GM12878 (cell line): ENCODE data around the gene CHAD. TPM values are rescaled to one million over a fixed set of nuclear protein-coding genes. Genes with fewer than 3 reads are reported as not detected.

Experiments
- ATAC-seq: fragments of 200-7000 bp; cut with Tn5 transposase; 3 replicates; pipeline ENCODE4 v1.9.1; 2020; ENCODE audit warnings: mild to moderate bottlenecking, moderate library complexity
- BruUV-seq: library from RNA; stranded (reverse); fragments of 400-500 nt; replicated peaks from 2 replicates; lab custom pipeline; 2021; lab: Mats Ljungman, UMichigan
- CTCF ChIA-PET: fragments of 300-600 bp; sonication (Branson Sonifier 250); formaldehyde crosslinking; extraction: SDS; loops from one replicate; lab custom pipeline; 2021; ENCODE audit warnings: inconsistent platforms; lab: Yijun Ruan, JAX
- POLR2A ChIA-PET: fragments of 350-600 bp; formaldehyde crosslinking; extraction: SDS; loops from one replicate; lab custom pipeline; 2021; ENCODE audit warnings: inconsistent platforms; lab: Charles Lee
- RAD21 ChIA-PET: fragments of 300-600 bp; sonication (Branson Sonifier 250); formaldehyde crosslinking; loops from one replicate; lab custom pipeline; 2023; ENCODE audit warnings: antibody characterized with exemption; ENCODE audit not compliant: unreplicated experiment; lab: Charles Lee
- SMC1A ChIA-PET: fragments of 300-600 bp; sonication (Branson Sonifier 250); formaldehyde crosslinking; loops from one replicate; lab custom pipeline; 2023; ENCODE audit not compliant: unreplicated experiment, uncharacterized antibody; lab: Charles Lee
- DNase-seq: peaks from one replicate; pipeline ENCODE4 v3.0.0-alpha.2; 2011; ENCODE audit warnings: low read depth, low spot score
- FAIRE-seq: peaks from 3 replicates; lab custom pipeline; 2011; peaks lifted over from hg19 to GRCh38; lab: Jason Lieb, UNC
- H2AFZ ChIP-seq: 2 replicates; pipeline ENCODE4 v1.6.0; 2011; ENCODE audit warnings: low read depth, low read length, control low read depth; ENCODE audit not compliant: control insufficient read depth
- H3K27ac ChIP-seq: 2 replicates; pipeline ENCODE4 v1.5.1; 2011; ENCODE audit warnings: control low read depth; ENCODE audit not compliant: control insufficient read depth, insufficient read depth
- H3K27me3 ChIP-seq, 2 experiments: replicated peaks in 1 of 2; 2 replicates each; pipeline versions ENCODE4 v1.6.0 to v1.6.1; 2011; ENCODE audit warnings: low read length in 1 of 2; ENCODE audit not compliant: control insufficient read depth in 2 of 2, insufficient read depth in 2 of 2
- H3K36me3 ChIP-seq, 2 experiments: 2 replicates each; pipeline ENCODE4 v1.5.1; 2011; ENCODE audit warnings: low read length in 1 of 2; ENCODE audit not compliant: control insufficient read depth in 2 of 2, insufficient read depth in 2 of 2
- H3K4me1 ChIP-seq: 2 replicates; pipeline ENCODE4 v1.6.1; 2011; ENCODE audit warnings: mild to moderate bottlenecking, low read length, moderate library complexity, mixed read lengths; ENCODE audit not compliant: control insufficient read depth, insufficient read depth
- H3K4me2 ChIP-seq: 2 replicates; pipeline ENCODE4 v1.6.0; 2011; ENCODE audit warnings: control low read depth; ENCODE audit not compliant: control insufficient read depth, insufficient read depth
- H3K4me3 ChIP-seq: fragments of 200-600 bp; sonication (generic); 2 replicates; pipeline ENCODE4 v1.5.1; 2016
- H3K79me2 ChIP-seq: 2 replicates; pipeline ENCODE4 v1.6.0; 2011; ENCODE audit warnings: low read length; ENCODE audit not compliant: control insufficient read depth, insufficient read depth
- H3K9ac ChIP-seq: 2 replicates; pipeline ENCODE4 v1.8.0; 2011; ENCODE audit warnings: low read length, control low read depth, mixed read lengths; ENCODE audit not compliant: control insufficient read depth, insufficient read depth
- H3K9me3 ChIP-seq: replicated peaks from 3 replicates; pipeline ENCODE4 v1.5.1; 2011; ENCODE audit warnings: mild to moderate bottlenecking, low read length; ENCODE audit not compliant: control insufficient read depth, insufficient read depth
- H4K20me1 ChIP-seq: 2 replicates; pipeline ENCODE4 v1.6.0; 2011; ENCODE audit not compliant: control insufficient read depth, insufficient read depth
- DPF2 ChIP-seq: fragments of 450-650 bp; IDR thresholded peaks from 2 replicates; pipeline ENCODE4 v1.6.1; 2017; ENCODE audit warnings: mild to moderate bottlenecking
- ETV6 ChIP-seq, 2 experiments: fragments of 450-650 bp in 1 of 2; IDR thresholded peaks in 1 of 2; conservative IDR thresholded peaks in 1 of 2; 2 replicates each; pipeline ENCODE4 v1.6.1; 2014; ENCODE audit warnings: antibody characterized with exemption in 1 of 2, borderline replicate concordance in 1 of 2, low read depth in 1 of 2, mild to moderate bottlenecking in 1 of 2, moderate library complexity in 1 of 2
- HSF1 ChIP-seq: fragments of 150-350 bp; IDR thresholded peaks from 2 replicates; pipeline ENCODE4 v1.6.1; 2014; ENCODE audit warnings: mild to moderate bottlenecking, low read depth, low read length
- NFYA ChIP-seq: IDR thresholded peaks from 2 replicates; pipeline ENCODE4 v1.6.1; 2011; ENCODE audit warnings: low read depth, mild to moderate bottlenecking, low read length, improper control_type of control experiment, borderline replicate concordance
- RFX5 ChIP-seq: IDR thresholded peaks from 2 replicates; pipeline ENCODE4 v1.6.1; 2011; ENCODE audit warnings: low read depth, low read length, improper control_type of control experiment
- SP1 ChIP-seq: IDR thresholded peaks from one replicate; pipeline ENCODE4 v1.6.1; 2011; ENCODE audit warnings: low read depth, low read length
- TAF1 ChIP-seq: IDR thresholded peaks from 2 replicates; pipeline ENCODE4 v1.6.1; 2011; ENCODE audit warnings: mild to moderate bottlenecking, low read depth, low read length, borderline replicate concordance
- TCF12 ChIP-seq: IDR thresholded peaks from 2 replicates; pipeline ENCODE4 v1.6.1; 2011; ENCODE audit warnings: low read depth, mild to moderate bottlenecking, low read length
- ZNF592 ChIP-seq: fragments of 450-650 bp; IDR thresholded peaks from 2 replicates; pipeline ENCODE4 v1.6.1; 2017; ENCODE audit warnings: mild to moderate bottlenecking, moderate library complexity
- ZNF622 ChIP-seq: fragments of 450-650 bp; IDR thresholded peaks from 2 replicates; pipeline ENCODE4 v1.6.1; 2017; ENCODE audit warnings: mild to moderate bottlenecking, inconsistent platforms
- WGBS: methylation state at CpG from one replicate; pipeline ENCODE4 v1.1.6; 2016; ENCODE audit warnings: low lambda C conversion rate; ENCODE audit not compliant: insufficient replicate concordance, insufficient coverage; ENCODE audit errors: missing lambda C conversion rate; 5-methylcytosine and 5-hydroxymethylcytosine counted together
- in situ Hi-C: fragments of 300-500 bp; cut with MboI; formaldehyde crosslinking; loops from 9 replicates; pipeline ENCODE4 v1.14.3; 2018; ENCODE audit warnings: mixed read lengths
- intact Hi-C: fragments of 100-400 bp; cut with micrococcal nuclease; formaldehyde crosslinking; loops from one replicate; pipeline ENCODE4 v1.14.2; 2022; ENCODE audit not compliant: unreplicated experiment
- polyA plus RNA-seq, 11 experiments: library from polyadenylated mRNA; depleted of rRNA in 4 of 11; unstranded in 6 of 11; stranded (reverse) in 5 of 11; fragments of >200 nt; fragmentation: Nextera tagmentation in 4 of 11; fragmentation: Illumina TruSeq in 1 of 11; extraction: Ambion mirVana in 4 of 11; extraction: Trizol in 1 of 11; gene quantifications; 1 replicate in 1 of 11; 2 replicates in 10 of 11; pipeline versions ENCODE4 v1.2.1 to v1.2.3, GENCODE V29; 2011 to 2016; ENCODE audit warnings: inconsistent platforms in 2 of 11, missing spikeins in 2 of 11, low read depth in 1 of 11
- total RNA-seq, 4 experiments: library from RNA; depleted of rRNA in 3 of 4; stranded (reverse); fragments of >200 nt in 3 of 4; fragmentation: Illumina TruSeq in 1 of 4; extraction: Trizol in 1 of 4; gene quantifications; 2 replicates each; pipeline versions ENCODE4 v1.2.1 to v1.2.3, GENCODE V29; 2013 to 2021
- TF ChIP-seq, protein P1 (sequence below): IDR thresholded peaks from 2 replicates; pipeline ENCODE4 v1.6.1; 2012; ENCODE audit warnings: low read length, inconsistent platforms
- TF ChIP-seq, protein P2 (sequence below): IDR thresholded peaks from 2 replicates; pipeline ENCODE4 v1.6.1; 2011; ENCODE audit warnings: borderline replicate concordance, low read depth, mild to moderate bottlenecking, moderate library complexity, low read length; ENCODE audit not compliant: insufficient read depth, poor library complexity, severe bottlenecking

CHAD gene
- total and polyA plus RNA-seq, 10 of the 15 experiments (the other 5 are each of a cell fraction or from before 2014, with no cell fraction given), result 0.06 TPM; not detected in 9

DNA sequence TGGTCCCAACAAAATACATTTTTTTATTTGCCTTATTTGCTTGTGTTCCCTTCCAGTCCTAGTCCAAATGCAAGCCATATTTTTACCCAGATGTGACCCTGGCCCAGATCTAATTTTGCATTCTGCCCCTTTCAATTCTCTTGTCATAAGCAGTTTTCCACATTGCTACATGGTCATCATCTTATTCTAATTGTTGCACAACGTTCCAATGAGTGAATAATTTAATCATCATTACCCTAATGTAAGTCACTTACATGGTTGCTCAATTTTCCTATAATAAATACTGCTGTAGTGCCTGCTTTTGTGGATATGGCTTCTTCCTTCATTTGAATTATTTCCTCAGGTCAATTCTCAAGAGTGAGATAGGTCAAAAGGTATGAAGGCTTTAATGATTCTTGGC, 22.8 kb upstream of the CHAD start:
- H3K36me3 ChIP-seq, result no peaks in the 10 kb centered on the region
- in situ Hi-C loops, result no loop called here
- ATAC-seq (no peak), DNase-seq (no peak), FAIRE-seq (no peak)
- no peaks in the 10 kb centered on the region for H3K79me2 ChIP-seq
- CTCF ChIA-PET, result no interaction called here
- no peak overlapping the region for H3K4me3 ChIP-seq
- H3K4me2 ChIP-seq, result no peak overlapping the region
- H3K4me1 ChIP-seq, result no peaks in the 10 kb centered on the region
- SMC1A ChIA-PET, result no interaction called here
- H2AFZ ChIP-seq, result no peak overlapping the region
- no peak overlapping the region for H3K27ac ChIP-seq
- TF ChIP-seq SP1 (no peak), TAF1 (no peak), NFYA (no peak), ETV6 (conservative IDR thresholded peaks at IDR 0.05 in 1 of 2, IDR thresholded peaks at IDR 0.05 in 1 of 2; ENCODE audit: borderline replicate concordance in 1 of 2, low read depth in 1 of 2) (no peak), TCF12 (no peak), RFX5 (no peak), ZNF592 (no peak), HSF1 (no peak), ZNF622 (no peak), DPF2 (no peak)
- TF ChIP-seq, protein P1, sequence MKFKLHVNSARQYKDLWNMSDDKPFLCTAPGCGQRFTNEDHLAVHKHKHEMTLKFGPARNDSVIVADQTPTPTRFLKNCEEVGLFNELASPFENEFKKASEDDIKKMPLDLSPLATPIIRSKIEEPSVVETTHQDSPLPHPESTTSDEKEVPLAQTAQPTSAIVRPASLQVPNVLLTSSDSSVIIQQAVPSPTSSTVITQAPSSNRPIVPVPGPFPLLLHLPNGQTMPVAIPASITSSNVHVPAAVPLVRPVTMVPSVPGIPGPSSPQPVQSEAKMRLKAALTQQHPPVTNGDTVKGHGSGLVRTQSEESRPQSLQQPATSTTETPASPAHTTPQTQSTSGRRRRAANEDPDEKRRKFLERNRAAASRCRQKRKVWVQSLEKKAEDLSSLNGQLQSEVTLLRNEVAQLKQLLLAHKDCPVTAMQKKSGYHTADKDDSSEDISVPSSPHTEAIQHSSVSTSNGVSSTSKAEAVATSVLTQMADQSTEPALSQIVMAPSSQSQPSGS, result no peak
- TF ChIP-seq, protein P2, sequence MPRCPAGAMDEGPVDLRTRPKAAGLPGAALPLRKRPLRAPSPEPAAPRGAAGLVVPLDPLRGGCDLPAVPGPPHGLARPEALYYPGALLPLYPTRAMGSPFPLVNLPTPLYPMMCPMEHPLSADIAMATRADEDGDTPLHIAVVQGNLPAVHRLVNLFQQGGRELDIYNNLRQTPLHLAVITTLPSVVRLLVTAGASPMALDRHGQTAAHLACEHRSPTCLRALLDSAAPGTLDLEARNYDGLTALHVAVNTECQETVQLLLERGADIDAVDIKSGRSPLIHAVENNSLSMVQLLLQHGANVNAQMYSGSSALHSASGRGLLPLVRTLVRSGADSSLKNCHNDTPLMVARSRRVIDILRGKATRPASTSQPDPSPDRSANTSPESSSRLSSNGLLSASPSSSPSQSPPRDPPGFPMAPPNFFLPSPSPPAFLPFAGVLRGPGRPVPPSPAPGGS, result no peak
- no TSS peak for BruUV-seq
- 27% methylated on average over 1 of the region's 1 CpG for WGBS
- RAD21 ChIA-PET, result no interaction called here
- POLR2A ChIA-PET, result no interaction called here
- H3K9me3 ChIP-seq, result no peaks in the 10 kb centered on the region
- intact Hi-C loops, result no loop called here
- H3K27me3 ChIP-seq, result no peaks in the 10 kb centered on the region
- H4K20me1 ChIP-seq, result no peaks in the 10 kb centered on the region
- H3K9ac ChIP-seq, result no peak overlapping the region
